ENCODE results near the gene PTGES2.

GRCh38 chr9:128113526-128114325, 13.8 kb downstream of the PTGES2 start:
- TF ChIP-seq CTCF (IDR thresholded peaks at IDR 0.05; ENCODE audit: low read depth, low read length, poor library complexity, severe bottlenecking) (no peak), EZH2phosphoT487 (IDR thresholded peaks at IDR 0.05; ENCODE audit: borderline replicate concordance, low read length) (no peak)
